K562 (cell line): ENCODE results near the gene ITPRIP.

Experiments
- EHMT2 ChIP-seq: fragments of 450-650 bp; IDR thresholded peaks from 2 replicates; pipeline ENCODE4 v1.6.1; 2018; ENCODE audit warnings: antibody characterized with exemption
- IRF2 ChIP-seq: sonication (generic); formaldehyde crosslinking; IDR thresholded peaks from 2 replicates; pipeline ENCODE4 v1.8.1; 2022; ENCODE audit warnings: mild to moderate bottlenecking, missing genetic modification reagents
- MAFK ChIP-seq: IDR thresholded peaks from 2 replicates; pipeline ENCODE4 v1.6.1; 2011; ENCODE audit warnings: low read length, improper control_type of control experiment
- SMARCA5 ChIP-seq: fragments of 450-650 bp; IDR thresholded peaks from 2 replicates; pipeline ENCODE4 v1.6.1; 2016
- TF ChIP-seq, protein P1 (sequence below): fragments of 450-650 bp; IDR thresholded peaks from 2 replicates; pipeline ENCODE4 v1.6.1; 2016; ENCODE audit warnings: borderline replicate concordance

GRCh38 chr10:104273899-104274575 is 64.2 kb downstream of the ITPRIP start:
- no peak for TF ChIP-seq IRF2 (CRISPR knock-in tag)
- no peak for TF ChIP-seq EHMT2
- TF ChIP-seq MAFK, result no peak
- TF ChIP-seq, protein P1, sequence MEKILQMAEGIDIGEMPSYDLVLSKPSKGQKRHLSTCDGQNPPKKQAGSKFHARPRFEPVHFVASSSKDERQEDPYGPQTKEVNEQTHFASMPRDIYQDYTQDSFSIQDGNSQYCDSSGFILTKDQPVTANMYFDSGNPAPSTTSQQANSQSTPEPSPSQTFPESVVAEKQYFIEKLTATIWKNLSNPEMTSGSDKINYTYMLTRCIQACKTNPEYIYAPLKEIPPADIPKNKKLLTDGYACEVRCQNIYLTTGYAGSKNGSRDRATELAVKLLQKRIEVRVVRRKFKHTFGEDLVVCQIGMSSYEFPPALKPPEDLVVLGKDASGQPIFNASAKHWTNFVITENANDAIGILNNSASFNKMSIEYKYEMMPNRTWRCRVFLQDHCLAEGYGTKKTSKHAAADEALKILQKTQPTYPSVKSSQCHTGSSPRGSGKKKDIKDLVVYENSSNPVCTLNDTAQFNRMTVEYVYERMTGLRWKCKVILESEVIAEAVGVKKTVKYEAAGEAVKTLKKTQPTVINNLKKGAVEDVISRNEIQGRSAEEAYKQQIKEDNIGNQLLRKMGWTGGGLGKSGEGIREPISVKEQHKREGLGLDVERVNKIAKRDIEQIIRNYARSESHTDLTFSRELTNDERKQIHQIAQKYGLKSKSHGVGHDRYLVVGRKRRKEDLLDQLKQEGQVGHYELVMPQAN, result no peak
- TF ChIP-seq SMARCA5, result no peak
